HepG2 (cell line): ENCODE data around the gene PPP4R2. TPM values are rescaled to one million over a fixed set of nuclear protein-coding genes. Genes with fewer than 3 reads are reported as not detected.

Experiments used
- FOXC1 ChIP-seq: sonication (generic); formaldehyde crosslinking; IDR thresholded peaks from 2 replicates; pipeline ENCODE4 v1.8.0; 2022; ENCODE audit warnings: mild to moderate bottlenecking, missing genetic modification reagents, borderline replicate concordance
- HMG20B ChIP-seq: conservative IDR thresholded peaks from 2 replicates; pipeline ENCODE4 v1.6.1; 2016; ENCODE audit warnings: missing genetic modification reagents, missing compliant biosample characterization
- HNF4G ChIP-seq, 2 experiments: sonication (generic) in 1 of 2; formaldehyde crosslinking in 1 of 2; IDR thresholded peaks; 2 replicates each; pipeline versions ENCODE4 v1.4.0 to v1.6.1; 2011 to 2020; ENCODE audit warnings: borderline replicate concordance in 2 of 2, low read depth in 2 of 2, mild to moderate bottlenecking in 2 of 2, low read length in 1 of 2, missing genetic modification reagents in 1 of 2, moderate library complexity in 1 of 2
- RNF2 ChIP-seq: fragments of 450-650 bp; conservative IDR thresholded peaks from 2 replicates; pipeline ENCODE4 v1.6.1; 2016; ENCODE audit warnings: low read depth
- ZNF264 ChIP-seq: sonication (generic); formaldehyde crosslinking; IDR thresholded peaks from 2 replicates; pipeline ENCODE4 v1.4.0; 2020; ENCODE audit warnings: missing genetic modification reagents
- ZNF709 ChIP-seq: sonication (generic); formaldehyde crosslinking; IDR thresholded peaks from 2 replicates; pipeline ENCODE4 v1.5.0; 2020; ENCODE audit warnings: mild to moderate bottlenecking, missing genetic modification reagents
- ZZZ3 ChIP-seq: sonication (generic); formaldehyde crosslinking; IDR thresholded peaks from 2 replicates; pipeline ENCODE4 v1.4.0; 2020; ENCODE audit warnings: missing genetic modification reagents, mild to moderate bottlenecking, borderline replicate concordance
- polyA plus RNA-seq, 8 experiments: library from polyadenylated mRNA; depleted of rRNA in 3 of 8; stranded (reverse) in 7 of 8; unstranded in 1 of 8; fragments of >200 nt; fragmentation: Illumina TruSeq in 4 of 8; extraction: Trizol in 4 of 8; gene quantifications; 2 replicates each; pipeline versions ENCODE4 v1.2.1 to v1.2.3, GENCODE V29; 2011 to 2016; ENCODE audit warnings: low read depth in 4 of 8, missing spikeins in 1 of 8, mixed read lengths in 1 of 8; ENCODE audit not compliant: insufficient read depth in 1 of 8
- total RNA-seq, 5 experiments: library from RNA; depleted of rRNA; stranded (reverse); fragments of >200 nt; fragmentation: Illumina TruSeq; extraction: Trizol; gene quantifications; 2 replicates each; pipeline ENCODE4 v1.2.3, GENCODE V29; 2016; ENCODE audit warnings: low read depth in 1 of 5
- TF ChIP-seq, protein P1 (sequence below), 2 experiments: fragments of 450-650 bp in 1 of 2; sonication (generic) in 1 of 2; formaldehyde crosslinking in 1 of 2; IDR thresholded peaks; 2 replicates each; pipeline versions ENCODE4 v1.6.1 to v1.8.0; 2016 to 2022; ENCODE audit warnings: antibody characterized with exemption in 1 of 2, mild to moderate bottlenecking in 1 of 2, missing genetic modification reagents in 1 of 2
- TF ChIP-seq, protein P2 (sequence below): IDR thresholded peaks from 2 replicates; pipeline ENCODE4 v1.6.1; 2012; ENCODE audit warnings: low read depth, low read length, improper control_type of control experiment
- TF ChIP-seq, protein P3 (sequence below): sonication (generic); formaldehyde crosslinking; IDR thresholded peaks from 2 replicates; pipeline ENCODE4 v1.4.0; 2020; ENCODE audit warnings: missing genetic modification reagents

Gene PPP4R2
- total and polyA plus RNA-seq, 2 of the 13 experiments (the other 11 are each of a cell fraction or from before 2014, with no cell fraction given), result 22.3 to 161 TPM

DNA sequence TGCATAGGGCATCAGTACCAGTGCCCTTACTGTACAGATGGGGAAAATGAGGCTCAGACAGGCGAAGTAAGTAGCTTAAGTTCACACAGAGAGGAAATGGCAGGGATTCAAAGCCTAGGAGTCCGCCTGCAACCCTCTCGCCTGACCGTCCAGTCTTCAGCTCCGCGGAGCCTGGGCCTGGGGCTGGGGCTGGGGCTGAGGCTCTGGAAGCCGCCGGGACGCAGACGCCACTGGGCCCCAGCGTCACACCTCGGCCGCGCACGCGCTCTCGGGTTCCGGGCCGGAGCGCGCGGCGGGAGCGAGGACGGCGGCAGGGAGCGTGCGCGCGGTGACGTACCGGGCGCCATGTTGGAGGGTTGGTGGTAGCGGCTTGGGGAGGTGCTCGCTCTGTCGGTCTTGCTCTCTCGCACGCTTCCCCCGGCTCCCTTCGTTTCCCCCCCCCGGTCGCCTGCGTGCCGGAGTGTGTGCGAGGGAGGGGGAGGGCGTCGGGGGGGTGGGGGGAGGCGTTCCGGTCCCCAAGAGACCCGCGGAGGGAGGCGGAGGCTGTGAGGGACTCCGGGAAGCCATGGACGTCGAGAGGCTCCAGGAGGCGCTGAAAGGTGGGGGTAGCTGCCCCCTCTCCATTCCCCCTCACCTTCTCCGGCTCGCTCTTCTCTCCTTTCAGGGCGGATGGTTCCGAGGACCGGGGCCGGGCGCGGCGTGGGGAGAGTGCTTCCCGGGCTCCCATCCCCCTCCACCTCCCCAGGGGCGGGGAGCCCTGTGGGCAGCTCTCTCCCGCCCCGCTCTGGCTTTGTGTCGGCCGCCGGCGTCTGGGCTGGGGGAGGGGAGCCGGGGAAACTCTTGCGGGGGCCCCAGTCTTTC lies at the start of gene PPP4R2 (continued):
- TF ChIP-seq HNF4G (IDR thresholded peaks at IDR 0.05; ENCODE audit: borderline replicate concordance, low read depth, low read length) (no peak), HNF4G (CRISPR knock-in tag; IDR thresholded peaks at IDR 0.05; ENCODE audit: borderline replicate concordance, low read depth) (peak; percentile 36; the same call in 1 of the 2 replicates), ZZZ3 (CRISPR knock-in tag) (no peak), RNF2 (peak; percentile 58; the same call in 1 of the 2 replicates), FOXC1 (CRISPR knock-in tag) (peak; percentile 56; the same call in 1 of the 2 replicates), ZNF264 (CRISPR knock-in tag) (no peak), ZNF709 (peak; percentile 84), HMG20B (CRISPR knock-in tag) (no peak)
- TF ChIP-seq, protein P1, sequence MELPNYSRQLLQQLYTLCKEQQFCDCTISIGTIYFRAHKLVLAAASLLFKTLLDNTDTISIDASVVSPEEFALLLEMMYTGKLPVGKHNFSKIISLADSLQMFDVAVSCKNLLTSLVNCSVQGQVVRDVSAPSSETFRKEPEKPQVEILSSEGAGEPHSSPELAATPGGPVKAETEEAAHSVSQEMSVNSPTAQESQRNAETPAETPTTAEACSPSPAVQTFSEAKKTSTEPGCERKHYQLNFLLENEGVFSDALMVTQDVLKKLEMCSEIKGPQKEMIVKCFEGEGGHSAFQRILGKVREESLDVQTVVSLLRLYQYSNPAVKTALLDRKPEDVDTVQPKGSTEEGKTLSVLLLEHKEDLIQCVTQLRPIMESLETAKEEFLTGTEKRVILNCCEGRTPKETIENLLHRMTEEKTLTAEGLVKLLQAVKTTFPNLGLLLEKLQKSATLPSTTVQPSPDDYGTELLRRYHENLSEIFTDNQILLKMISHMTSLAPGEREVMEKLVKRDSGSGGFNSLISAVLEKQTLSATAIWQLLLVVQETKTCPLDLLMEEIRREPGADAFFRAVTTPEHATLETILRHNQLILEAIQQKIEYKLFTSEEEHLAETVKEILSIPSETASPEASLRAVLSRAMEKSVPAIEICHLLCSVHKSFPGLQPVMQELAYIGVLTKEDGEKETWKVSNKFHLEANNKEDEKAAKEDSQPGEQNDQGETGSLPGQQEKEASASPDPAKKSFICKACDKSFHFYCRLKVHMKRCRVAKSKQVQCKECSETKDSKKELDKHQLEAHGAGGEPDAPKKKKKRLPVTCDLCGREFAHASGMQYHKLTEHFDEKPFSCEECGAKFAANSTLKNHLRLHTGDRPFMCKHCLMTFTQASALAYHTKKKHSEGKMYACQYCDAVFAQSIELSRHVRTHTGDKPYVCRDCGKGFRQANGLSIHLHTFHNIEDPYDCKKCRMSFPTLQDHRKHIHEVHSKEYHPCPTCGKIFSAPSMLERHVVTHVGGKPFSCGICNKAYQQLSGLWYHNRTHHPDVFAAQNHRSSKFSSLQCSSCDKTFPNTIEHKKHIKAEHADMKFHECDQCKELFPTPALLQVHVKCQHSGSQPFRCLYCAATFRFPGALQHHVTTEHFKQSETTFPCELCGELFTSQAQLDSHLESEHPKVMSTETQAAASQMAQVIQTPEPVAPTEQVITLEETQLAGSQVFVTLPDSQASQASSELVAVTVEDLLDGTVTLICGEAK (IDR thresholded peaks at IDR 0.05), result no peak
- TF ChIP-seq, protein P1 (CRISPR knock-in tag; IDR thresholded peaks at IDR 0.05), result no peak
- TF ChIP-seq, protein P2, sequence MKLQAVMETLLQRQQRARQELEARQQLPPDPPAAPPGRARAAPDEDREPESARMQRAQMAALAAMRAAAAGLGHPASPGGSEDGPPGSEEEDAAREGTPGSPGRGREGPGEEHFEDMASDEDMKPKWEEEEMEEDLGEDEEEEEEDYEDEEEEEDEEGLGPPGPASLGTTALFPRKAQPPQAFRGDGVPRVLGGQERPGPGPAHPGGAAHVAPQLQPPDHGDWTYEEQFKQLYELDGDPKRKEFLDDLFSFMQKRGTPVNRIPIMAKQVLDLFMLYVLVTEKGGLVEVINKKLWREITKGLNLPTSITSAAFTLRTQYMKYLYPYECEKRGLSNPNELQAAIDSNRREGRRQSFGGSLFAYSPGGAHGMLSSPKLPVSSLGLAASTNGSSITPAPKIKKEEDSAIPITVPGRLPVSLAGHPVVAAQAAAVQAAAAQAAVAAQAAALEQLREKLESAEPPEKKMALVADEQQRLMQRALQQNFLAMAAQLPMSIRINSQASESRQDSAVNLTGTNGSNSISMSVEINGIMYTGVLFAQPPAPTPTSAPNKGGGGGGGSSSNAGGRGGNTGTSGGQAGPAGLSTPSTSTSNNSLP, result no peak
- TF ChIP-seq, protein P3, sequence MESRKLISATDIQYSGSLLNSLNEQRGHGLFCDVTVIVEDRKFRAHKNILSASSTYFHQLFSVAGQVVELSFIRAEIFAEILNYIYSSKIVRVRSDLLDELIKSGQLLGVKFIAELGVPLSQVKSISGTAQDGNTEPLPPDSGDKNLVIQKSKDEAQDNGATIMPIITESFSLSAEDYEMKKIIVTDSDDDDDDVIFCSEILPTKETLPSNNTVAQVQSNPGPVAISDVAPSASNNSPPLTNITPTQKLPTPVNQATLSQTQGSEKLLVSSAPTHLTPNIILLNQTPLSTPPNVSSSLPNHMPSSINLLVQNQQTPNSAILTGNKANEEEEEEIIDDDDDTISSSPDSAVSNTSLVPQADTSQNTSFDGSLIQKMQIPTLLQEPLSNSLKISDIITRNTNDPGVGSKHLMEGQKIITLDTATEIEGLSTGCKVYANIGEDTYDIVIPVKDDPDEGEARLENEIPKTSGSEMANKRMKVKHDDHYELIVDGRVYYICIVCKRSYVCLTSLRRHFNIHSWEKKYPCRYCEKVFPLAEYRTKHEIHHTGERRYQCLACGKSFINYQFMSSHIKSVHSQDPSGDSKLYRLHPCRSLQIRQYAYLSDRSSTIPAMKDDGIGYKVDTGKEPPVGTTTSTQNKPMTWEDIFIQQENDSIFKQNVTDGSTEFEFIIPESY, result no peak
